Stimulated activated CD8-positive, alpha-beta memory T cell treated with anti-CD3 and anti-CD28 coated beads, Interleukin-4, amount 100 ng/mL, for 48 hours (primary cell): ENCODE measurements around the gene MYL10.
A peak's percentile ranks its signal among the peaks of the same experiment; 100 is the strongest.

Experiments
- DNase-seq: peaks from one replicate; pipeline ENCODE4 v3.0.0-alpha.2; 2020

Gene MYL10

GRCh38 chr7:101629171-101629570 lies at the start of gene MYL10:
TSS of gene MYL10 (minus strand) at chr7:101629296. CDS start at chr7:101629118, 178 bp downstream.
- no peak for DNase-seq

GRCh38 chr7:101678658-101679057 lies 49.6 kb upstream of the MYL10 start:
- DNase-seq = no peak

GRCh38 chr7:101677797-101678479 lies 48.8 kb upstream of the MYL10 start:
- DNase-seq = no peak

GRCh38 chr7:101677391-101677790 lies 48.3 kb upstream of the MYL10 start:
- DNase-seq = no peak

GRCh38 chr7:101676956-101677355 lies 47.9 kb upstream of the MYL10 start:
- no peak for DNase-seq

- no peak for DNase-seq
Measured at GRCh38 chr7:101676062-101676598, 47.0 kb upstream of the MYL10 start.

GRCh38 chr7:101674439-101674838 lies 45.3 kb upstream of the MYL10 start:
- no peak for DNase-seq

GRCh38 chr7:101673951-101674350 lies 44.9 kb upstream of the MYL10 start:
- DNase-seq = no peak

- no peak for DNase-seq
Measured at GRCh38 chr7:101673315-101673714, 44.2 kb upstream of the MYL10 start.

GRCh38 chr7:101671371-101672356 lies 42.6 kb upstream of the MYL10 start:
- no peak for DNase-seq

GRCh38 chr7:101669307-101669706 lies 40.2 kb upstream of the MYL10 start:
- DNase-seq = peak; percentile 41

GRCh38 chr7:101668726-101669125 lies 39.6 kb upstream of the MYL10 start:
- no peak for DNase-seq

GRCh38 chr7:101667920-101668319 lies 38.8 kb upstream of the MYL10 start:
- no peak for DNase-seq

GRCh38 chr7:101667399-101667798 lies 38.3 kb upstream of the MYL10 start:
- no peak for DNase-seq

- no peak for DNase-seq
Measured at GRCh38 chr7:101666741-101667140, 37.6 kb upstream of the MYL10 start.

GRCh38 chr7:101666293-101666692 lies 37.2 kb upstream of the MYL10 start:
- no peak for DNase-seq

- no peak for DNase-seq
Measured at GRCh38 chr7:101664893-101665471, 35.9 kb upstream of the MYL10 start.

GRCh38 chr7:101664436-101664835 lies 35.3 kb upstream of the MYL10 start:
- no peak for DNase-seq

- DNase-seq = no peak
Measured at GRCh38 chr7:101663747-101664146, 34.7 kb upstream of the MYL10 start.

GRCh38 chr7:101662447-101662998 lies 33.4 kb upstream of the MYL10 start:
- DNase-seq = no peak

- DNase-seq = no peak
Measured at GRCh38 chr7:101659706-101660105, 30.6 kb upstream of the MYL10 start.

- no peak for DNase-seq
Measured at GRCh38 chr7:101657171-101657570, 28.1 kb upstream of the MYL10 start.

- no peak for DNase-seq
Measured at GRCh38 chr7:101651112-101651511, 22.0 kb upstream of the MYL10 start.
